GM11168 (cell line): ENCODE results near the gene MZT1.
"Not testable (repeated sequence)": the region's sequence is repeated elsewhere in the genome, so short reads cannot be mapped to it uniquely, and the experiment has no call there.

Experiments used
- in situ Hi-C: fragments of 300-500 bp; cut with MboI; formaldehyde crosslinking; loops from one replicate; pipeline ENCODE4 v1.12.0; 2022; ENCODE audit warnings: low sequenced_read_pairs; ENCODE audit not compliant: unreplicated experiment

Gene MZT1

GRCh38 chr13:72727417-72728289 lies at the start of gene MZT1, which contains the start of gene BORA:
TSS of gene MZT1 (minus strand) at chr13:72727629. CDS start at chr13:72727602, 27 bp downstream.
TSS of gene BORA (plus strand) at chr13:72727923. CDS start at chr13:72728941, 1,018 bp downstream.
- in situ Hi-C loops: no loop called here

- in situ Hi-C loops: no loop called here
Observed at GRCh38 chr13:72774019-72774418, 46.6 kb upstream of the MZT1 start.

DNA sequence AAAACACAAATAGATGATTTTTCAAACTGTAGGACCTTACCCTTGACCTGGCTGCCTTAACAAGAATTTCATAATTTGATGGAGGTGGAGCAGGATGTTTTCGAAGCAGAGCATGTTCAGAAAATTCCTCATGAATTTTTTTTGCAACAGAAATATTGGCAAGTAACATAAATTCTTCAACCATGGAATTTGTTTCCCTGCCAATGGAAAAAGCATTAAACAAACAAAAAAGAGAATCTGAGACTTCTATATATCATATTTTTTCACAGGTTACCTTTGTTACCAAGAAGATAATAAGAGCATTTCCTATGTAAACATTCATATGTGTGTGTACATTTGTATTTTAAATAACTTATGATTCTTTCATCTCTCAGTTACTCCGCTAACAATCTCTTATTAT lies 36.0 kb upstream of the MZT1 start:
- in situ Hi-C loops: no loop called here

GRCh38 chr13:72760189-72760588 lies 32.8 kb upstream of the MZT1 start:
- in situ Hi-C loops: no loop called here

- in situ Hi-C loops: no loop called here
Observed at GRCh38 chr13:72757792-72758535, 30.5 kb upstream of the MZT1 start.

DNA sequence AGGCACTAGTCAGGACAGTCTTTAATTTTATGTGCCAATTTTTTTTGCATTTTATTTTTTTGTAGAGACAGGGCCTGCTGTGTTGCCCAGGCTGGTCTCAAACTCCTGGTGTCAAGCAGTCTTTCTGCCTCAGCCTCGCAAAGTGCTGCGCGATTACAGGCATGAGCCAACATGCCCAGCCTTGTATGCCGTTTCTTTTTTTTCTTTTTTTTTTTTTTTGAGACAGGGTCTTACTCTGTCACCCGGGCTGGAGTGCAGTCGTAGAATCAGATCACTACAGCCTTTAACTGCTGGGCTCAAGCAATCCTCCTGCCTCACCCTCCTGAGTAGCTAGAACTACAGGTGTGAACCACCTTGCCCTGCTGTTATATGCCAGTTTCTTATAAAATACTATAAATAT lies 26.7 kb upstream of the MZT1 start:
- in situ Hi-C loops: no loop called here

- in situ Hi-C loops: no loop called here
Observed at GRCh38 chr13:72751220-72751619, 23.8 kb upstream of the MZT1 start.

GRCh38 chr13:72745260-72745659 lies 17.8 kb upstream of the MZT1 start:
- in situ Hi-C loops: no loop called here

DNA sequence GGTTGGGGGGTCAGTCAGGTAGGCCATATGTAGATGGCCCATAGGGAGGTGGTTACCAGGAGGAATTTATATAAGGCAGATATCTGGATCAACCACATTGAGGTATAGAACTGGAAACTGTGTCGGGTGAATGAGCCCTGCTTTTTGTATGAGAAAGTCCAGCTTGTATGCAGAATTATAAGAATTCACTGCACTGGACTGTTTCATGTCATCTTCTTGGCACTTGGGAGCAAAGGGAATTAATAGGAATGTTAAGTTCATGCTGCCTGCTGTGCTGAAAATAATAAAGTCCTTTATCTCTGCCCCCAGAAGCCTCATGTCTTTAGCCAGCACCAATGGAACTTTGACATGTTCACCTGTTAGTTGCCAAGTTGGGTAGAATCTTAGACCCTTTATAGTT lies 12.6 kb upstream of the MZT1 start:
- in situ Hi-C loops: no loop called here

- in situ Hi-C loops: no loop called here
Observed at GRCh38 chr13:72737033-72737432, 9.6 kb upstream of the MZT1 start.

DNA sequence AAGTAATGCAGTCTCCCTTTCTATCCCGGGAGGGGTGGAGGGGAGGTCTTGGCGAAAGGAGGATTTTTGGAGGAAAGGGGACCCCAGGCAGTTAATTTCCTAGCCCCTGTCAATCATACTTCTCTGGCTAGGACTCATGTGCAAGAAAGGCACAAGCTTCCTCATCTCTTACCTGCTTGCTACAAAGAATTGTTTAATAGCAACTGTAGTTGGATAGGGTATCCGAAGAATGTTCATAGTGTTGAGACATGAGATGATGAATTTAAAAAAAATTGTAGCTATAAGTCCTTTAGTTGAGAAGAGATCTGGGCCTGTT lies 819 bp upstream of the MZT1 start:
- in situ Hi-C loops: no loop called here

DNA sequence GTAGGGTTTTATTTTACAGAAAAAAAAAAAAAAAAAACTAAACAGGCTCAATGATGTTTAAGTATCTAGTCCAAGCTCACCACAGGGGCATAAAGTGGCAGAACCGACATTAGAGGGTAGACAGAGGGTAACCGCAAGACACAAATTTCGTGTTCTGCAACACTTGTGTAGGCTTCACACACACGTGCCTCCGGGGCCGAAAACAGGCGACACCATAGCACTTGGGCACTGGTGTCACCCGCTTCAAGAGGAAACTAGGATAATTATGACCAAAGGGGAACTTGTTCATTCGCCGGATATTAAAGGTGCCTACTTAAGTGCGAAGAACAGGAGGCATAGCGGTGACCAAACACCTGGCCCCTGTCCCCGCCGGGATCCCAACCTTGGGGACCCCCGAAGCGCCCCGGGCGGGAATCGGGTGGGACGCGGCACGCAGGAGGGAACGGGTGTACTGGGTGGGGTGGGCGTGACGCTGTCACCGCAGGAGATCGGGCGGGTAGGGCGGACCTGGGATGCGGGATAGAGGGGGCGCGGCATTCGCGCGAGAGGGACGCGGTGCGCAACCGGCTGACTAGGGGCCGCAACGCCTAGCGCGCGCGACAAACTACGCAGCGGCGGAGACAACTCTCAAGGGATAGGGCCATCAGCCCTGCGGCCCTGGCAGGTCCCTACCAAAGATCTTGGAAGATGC lies 558 bp downstream of the MZT1 start:
- in situ Hi-C loops: no loop called here

DNA sequence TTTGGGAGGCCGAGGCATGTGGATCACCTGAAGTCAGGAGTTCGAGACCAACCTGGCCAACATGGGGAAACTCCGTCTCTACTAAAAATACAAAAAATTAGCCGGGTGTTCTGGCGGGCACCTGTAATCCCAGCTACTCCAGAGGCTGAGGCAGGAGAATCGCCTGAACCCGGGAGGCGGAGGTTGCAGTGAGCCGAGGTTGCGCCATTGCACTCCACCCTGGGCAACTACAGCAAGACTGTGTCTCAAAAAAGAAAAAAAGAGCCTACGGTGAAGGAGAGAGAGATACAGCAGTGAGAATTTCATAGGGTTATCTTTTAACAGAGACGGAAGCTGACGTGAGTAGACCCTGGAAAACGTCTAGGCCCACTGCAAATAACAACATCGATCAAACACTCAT lies 1.2 kb downstream of the MZT1 start:
- in situ Hi-C loops: not testable (repeated sequence)

DNA sequence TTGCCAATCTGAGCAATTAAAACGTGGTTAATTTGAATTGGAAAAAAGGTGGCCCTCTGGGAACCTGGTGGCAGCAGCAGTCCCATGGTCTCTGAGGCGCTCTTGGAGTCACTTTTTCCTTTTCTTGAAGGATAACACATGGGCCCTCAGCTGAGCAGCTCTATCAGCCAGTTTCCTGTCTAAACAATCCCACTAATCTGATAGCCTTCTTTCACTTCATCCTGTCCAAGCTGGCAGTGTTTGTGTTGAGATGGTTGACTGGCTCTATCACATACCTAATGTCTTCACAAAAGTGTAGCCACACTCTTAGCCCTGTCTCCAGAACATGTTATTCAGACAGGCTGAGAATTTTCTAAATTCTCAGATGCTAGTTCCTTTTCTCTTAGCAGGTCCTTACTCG lies 10.7 kb downstream of the MZT1 start:
- in situ Hi-C loops: no loop called here

DNA sequence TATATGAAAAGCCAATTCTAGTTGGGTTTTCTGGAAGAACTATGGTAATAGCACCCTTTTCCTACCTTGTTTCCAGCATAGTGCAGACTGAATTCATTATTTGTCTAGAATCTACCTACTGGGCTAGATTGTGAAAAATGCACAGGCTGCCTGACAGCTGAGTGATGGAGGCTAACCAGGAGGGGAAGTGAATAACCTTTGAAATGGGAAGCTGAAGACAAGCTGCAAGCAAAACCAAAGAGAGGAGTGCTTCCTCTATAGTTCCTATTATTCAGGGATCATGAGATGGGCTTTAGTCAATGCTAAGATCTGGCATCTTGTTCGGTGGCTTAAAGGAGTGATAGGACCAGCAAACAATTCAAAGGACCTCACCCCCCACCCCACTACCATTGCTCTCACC lies 26.9 kb downstream of the MZT1 start:
- in situ Hi-C loops: no loop called here

DNA sequence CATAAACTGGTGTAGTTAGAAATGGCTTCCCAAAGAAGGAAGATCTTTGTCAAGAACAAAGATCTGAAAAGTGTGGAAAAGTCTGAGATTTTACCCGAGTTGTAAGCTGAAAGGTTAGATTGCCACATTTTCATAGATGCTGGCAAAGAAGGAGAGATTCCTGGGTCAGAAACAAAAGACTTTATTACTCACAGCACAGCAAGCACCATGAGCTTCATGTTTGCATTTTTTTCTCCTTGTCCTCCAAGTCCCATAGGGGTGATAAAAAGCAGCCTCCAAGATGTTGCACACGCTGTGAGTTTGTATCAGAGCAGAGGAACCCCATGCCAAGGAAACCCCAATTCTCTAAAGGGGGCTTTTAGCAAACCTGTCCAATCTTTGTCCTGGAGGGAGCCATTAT lies 29.3 kb downstream of the MZT1 start:
- in situ Hi-C loops: no loop called here

GRCh38 chr13:72696579-72696978 lies 30.9 kb downstream of the MZT1 start:
- in situ Hi-C loops: no loop called here

- in situ Hi-C loops: no loop called here
Observed at GRCh38 chr13:72694314-72694713, 33.1 kb downstream of the MZT1 start.

GRCh38 chr13:72693832-72694231 lies 33.6 kb downstream of the MZT1 start:
- in situ Hi-C loops: no loop called here

GRCh38 chr13:72692884-72693514 lies 34.4 kb downstream of the MZT1 start:
- in situ Hi-C loops: no loop called here
